Measurements from ENCODE around the gene CRIP2.

DNA sequence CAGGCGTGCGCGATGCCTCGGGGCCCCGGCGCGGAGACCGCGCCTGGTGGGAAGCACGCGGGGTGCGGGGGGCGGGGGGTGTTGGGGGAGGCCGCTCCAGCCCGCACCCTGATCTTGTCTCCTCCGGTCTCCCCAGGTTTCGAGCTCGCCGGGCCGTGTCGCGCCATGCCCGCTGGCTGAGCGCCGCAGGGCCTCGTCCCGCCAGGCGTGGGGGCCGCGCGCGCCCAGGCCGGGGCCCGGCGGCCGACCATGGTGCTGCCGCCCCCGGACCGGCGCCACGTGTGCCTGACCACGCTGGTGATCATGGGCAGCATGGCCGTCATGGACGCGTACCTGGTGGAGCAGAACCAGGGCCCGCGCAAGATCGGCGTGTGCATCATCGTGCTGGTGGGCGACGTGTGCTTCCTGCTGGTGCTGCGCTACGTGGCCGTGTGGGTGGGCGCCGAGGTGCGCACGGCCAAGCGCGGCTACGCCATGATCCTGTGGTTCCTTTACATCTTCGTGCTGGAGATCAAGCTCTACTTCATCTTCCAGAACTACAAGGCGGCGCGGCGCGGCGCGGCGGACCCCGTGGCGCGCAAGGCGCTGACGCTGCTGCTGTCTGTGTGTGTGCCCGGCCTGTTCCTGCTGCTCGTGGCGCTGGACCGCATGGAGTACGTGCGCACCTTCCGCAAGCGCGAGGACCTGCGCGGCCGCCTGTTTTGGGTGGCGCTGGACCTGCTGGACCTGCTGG is 54.1 kb downstream of the CRIP2 start:
- no peak for TF ChIP-seq YY1 (IDR thresholded peaks at IDR 0.05; ENCODE audit: insufficient read depth, insufficient read length)
- TF ChIP-seq ZNF274 (IDR thresholded peaks at IDR 0.05; ENCODE audit: low read depth, low read length) = no peak
- no peak for TF ChIP-seq SUZ12 (IDR thresholded peaks at IDR 0.05; ENCODE audit: extremely low read depth, insufficient read depth, insufficient read length)

Measured in NT2/D1 (cell line).